GM19438 (cell line): ENCODE measurements around the gene CRYGD.
"Not testable (repeated sequence)": the region's sequence is repeated elsewhere in the genome, so short reads cannot be mapped to it uniquely, and the experiment has no call there.

Experiments used
- ATAC-seq: cut with Tn5 transposase; IDR thresholded peaks from one replicate; pipeline ENCODE4 v1.9.1; 2021; ENCODE audit warnings: low read depth; ENCODE audit not compliant: unreplicated experiment

Gene CRYGD

GRCh38 chr2:208130712-208131110 lies 6.4 kb upstream of the CRYGD start:
- no peak for ATAC-seq

GRCh38 chr2:208129744-208130711 lies 5.7 kb upstream of the CRYGD start, which contains the start of gene CRYGC:
Gene CRYGC (minus strand): TSS chr2:208129828. CDS start chr2:208129792, 36 bp downstream.
- ATAC-seq: no peak

GRCh38 chr2:208128136-208128535 lies 3.8 kb upstream of the CRYGD start:
- ATAC-seq: no peak

GRCh38 chr2:208127090-208127489 lies 2.8 kb upstream of the CRYGD start:
- ATAC-seq: no peak

GRCh38 chr2:208125251-208125650 lies 927 bp upstream of the CRYGD start:
- no peak for ATAC-seq

GRCh38 chr2:208122248-208122647 lies 2.1 kb downstream of the CRYGD start:
- no peak for ATAC-seq

- no peak for ATAC-seq
Measured at GRCh38 chr2:208118918-208119317, 5.4 kb downstream of the CRYGD start.

GRCh38 chr2:208117390-208117789 lies 6.9 kb downstream of the CRYGD start:
- not testable (repeated sequence) for ATAC-seq

GRCh38 chr2:208112969-208113368 lies 11.4 kb downstream of the CRYGD start:
- no peak for ATAC-seq

GRCh38 chr2:208112273-208112745 lies 12.0 kb downstream of the CRYGD start:
- not testable (repeated sequence) for ATAC-seq

- no peak for ATAC-seq
Measured at GRCh38 chr2:208103616-208104015, 20.7 kb downstream of the CRYGD start.

- no peak for ATAC-seq
Measured at GRCh38 chr2:208101716-208102631, 22.4 kb downstream of the CRYGD start.

GRCh38 chr2:208099682-208100470 lies 24.4 kb downstream of the CRYGD start:
- no peak for ATAC-seq

GRCh38 chr2:208098701-208099100 lies 25.6 kb downstream of the CRYGD start:
- ATAC-seq: not testable (repeated sequence)

GRCh38 chr2:208098267-208098666 lies 26.1 kb downstream of the CRYGD start:
- no peak for ATAC-seq

GRCh38 chr2:208097801-208098200 lies 26.5 kb downstream of the CRYGD start:
- ATAC-seq: no peak

- ATAC-seq: no peak
Measured at GRCh38 chr2:208097313-208097712, 27.0 kb downstream of the CRYGD start.

- no peak for ATAC-seq
Measured at GRCh38 chr2:208096080-208096479, 28.2 kb downstream of the CRYGD start.

- ATAC-seq: no peak
Measured at GRCh38 chr2:208093128-208093527, 31.2 kb downstream of the CRYGD start.
